GM19035 (cell line): Measurements from ENCODE around the gene EXOC3L4.

Experiments used
- ATAC-seq: cut with Tn5 transposase; IDR thresholded peaks from one replicate; pipeline ENCODE4 v1.9.1; 2021; ENCODE audit not compliant: unreplicated experiment

EXOC3L4 gene

GRCh38 chr14:103129301-103130016 lies 34.9 kb downstream of the EXOC3L4 start:
- no peak for ATAC-seq

DNA sequence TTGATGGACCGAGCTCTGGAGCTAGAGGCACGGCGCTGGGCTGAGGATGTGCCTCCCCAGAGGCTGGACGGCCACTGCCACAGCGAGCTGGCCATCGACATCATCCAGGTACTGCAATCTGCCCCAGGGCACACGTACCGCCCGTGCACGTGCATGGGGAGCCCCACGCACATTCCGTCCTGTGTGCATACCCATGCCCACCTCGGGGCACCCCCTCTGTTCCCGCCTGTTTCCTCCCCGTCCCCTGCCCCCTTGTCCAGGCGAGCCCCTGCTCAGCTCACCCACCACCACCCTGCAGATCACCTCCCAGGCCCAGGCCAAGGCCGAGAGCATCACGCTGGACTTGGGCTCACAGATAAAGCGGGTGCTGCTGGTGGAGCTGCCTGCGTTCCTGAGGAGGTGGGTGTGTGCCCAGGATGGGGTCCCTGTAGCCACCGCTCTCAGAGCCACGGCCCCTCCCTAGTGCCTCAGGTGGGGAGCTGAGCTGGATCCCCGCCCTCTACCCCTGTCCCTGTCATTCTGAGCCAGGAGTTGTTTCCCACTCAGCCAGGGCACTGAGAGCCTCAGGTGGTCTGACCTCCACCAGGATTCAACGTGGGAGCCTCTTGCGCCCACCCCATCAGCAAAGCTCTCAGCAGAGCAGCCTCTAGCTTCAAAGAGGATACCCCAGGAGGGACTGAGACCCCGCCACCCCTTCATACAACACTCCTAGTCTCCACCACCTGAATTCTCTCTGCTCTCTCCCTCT lies 35.7 kb downstream of the EXOC3L4 start:
- ATAC-seq: no peak

GRCh38 chr14:103130965-103131364 lies 36.4 kb downstream of the EXOC3L4 start:
- ATAC-seq: no peak

- no peak for ATAC-seq
Measured at GRCh38 chr14:103131580-103131979, 37.1 kb downstream of the EXOC3L4 start.

DNA sequence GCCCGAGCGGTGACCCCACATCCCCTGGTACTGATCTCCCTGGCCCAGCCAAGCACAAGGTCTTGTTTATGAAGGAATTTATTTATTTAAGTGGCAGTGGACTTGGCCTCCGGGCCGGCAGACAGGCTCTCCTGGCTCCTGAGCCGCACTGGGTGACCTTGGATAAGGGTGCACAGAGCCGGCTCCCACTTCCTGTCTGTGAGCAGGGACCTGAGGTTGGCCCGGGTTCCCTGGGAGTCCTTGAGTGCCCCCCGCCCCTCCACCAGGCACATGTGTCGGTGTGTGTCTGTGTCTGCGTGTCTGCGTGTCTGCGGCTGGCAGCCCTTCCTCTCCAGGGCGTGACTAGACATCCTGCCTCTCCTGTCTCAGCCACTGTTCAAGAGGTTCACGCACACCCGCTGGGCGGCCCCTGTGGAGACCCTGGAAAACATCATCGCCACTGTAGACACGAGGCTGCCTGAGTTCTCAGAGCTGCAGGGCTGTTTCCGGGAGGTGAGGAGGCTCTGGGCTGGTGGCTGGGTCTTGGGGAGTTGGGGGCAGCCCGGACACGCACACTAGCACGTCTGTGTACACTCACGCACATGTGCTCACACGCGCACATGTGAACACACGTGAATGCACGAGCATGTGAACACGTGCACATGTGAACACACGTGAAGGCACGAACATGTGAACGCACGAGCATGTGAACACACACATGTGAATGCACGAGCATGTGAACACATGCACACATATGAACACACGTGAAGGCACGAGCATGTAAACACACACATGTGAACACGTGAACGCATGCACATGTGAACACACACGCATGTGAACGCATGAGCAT lies 38.1 kb downstream of the EXOC3L4 start:
- ATAC-seq: no peak

DNA sequence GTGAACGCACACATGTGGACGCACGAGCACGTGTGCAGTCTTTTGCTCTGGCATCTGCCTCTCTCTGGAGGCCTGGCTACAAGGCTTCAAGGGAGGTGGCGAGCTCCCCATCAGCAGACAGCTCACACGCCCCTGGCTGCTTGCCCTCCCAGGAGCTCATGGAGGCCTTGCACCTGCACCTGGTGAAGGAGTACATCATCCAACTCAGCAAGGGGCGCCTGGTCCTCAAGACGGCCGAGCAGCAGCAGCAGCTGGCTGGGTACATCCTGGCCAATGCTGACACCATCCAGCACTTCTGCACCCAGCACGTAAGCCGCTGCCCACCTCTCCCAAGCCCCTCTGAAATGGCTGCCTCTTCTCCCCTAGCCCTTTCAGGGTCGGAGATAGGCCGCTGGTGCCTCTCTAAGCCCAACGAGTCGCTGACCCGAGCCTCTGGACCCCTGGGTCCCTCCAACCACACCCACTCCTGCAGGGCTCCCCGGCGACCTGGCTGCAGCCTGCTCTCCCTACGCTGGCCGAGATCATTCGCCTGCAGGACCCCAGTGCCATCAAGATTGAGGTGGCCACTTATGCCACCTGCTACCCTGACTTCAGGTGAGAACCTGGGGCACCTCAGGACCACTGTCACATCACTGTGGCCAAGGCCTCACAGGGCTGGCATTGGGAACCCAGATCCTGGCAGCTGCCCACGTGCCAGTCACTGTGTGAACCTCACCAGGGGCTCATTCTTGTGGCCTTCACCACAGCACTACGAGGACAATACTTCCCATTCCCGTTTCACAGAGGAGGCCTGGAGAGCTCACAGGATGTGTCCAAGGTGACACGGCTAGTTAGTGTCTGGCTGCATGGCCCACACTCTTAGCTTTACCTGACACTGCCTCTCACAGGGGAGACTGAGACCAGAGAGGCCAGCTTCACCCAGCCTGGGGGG lies 39.0 kb downstream of the EXOC3L4 start:
- no peak for ATAC-seq

- ATAC-seq: no peak
Measured at GRCh38 chr14:103134405-103134804, 39.9 kb downstream of the EXOC3L4 start.

- no peak for ATAC-seq
Measured at GRCh38 chr14:103134919-103135318, 40.4 kb downstream of the EXOC3L4 start.

DNA sequence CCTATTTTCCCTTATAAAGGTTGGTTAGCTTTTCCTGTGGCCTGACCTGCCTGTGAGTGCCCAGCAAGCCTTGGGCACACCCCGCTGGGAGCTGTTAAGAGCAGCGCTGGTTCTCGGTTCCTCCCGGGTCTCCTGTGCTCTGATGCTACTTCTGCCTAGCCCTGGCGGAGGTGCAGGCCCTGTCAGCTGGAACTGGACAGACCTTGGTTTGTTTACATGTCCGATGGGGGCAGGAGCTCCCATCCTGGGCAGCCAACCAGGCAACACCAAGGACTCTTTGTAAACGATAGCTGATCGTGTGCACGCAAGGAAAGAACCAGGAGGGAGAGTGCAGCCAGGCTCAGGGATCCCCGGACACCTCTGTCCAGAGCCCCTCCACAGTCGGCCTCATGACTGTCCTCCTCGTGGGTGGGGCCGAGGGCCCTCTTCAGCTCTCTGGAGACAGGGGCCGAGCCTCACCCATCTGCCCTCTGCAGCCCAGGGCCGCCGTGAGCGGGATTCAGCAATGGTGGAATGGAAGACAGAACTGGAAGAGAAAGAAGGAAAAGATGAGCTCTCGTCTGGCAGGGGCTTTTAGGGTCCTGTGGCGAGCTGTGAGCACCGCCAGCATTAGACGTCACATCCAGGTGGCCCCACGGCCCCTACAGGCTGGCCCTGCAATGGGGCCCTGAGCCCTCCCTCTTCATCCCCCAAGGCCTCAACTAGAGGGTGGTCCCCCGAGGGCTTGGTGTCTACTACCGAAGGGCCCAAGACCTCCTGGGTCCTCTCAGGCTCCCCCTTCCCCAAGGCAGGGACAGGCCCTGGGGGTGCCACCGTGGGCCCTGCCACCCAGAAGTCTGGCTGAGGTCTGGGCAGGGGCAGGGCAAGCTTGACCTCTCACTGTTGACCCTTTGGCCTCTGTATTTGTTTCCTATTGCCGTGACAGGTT lies 41.1 kb downstream of the EXOC3L4 start:
- no peak for ATAC-seq

GRCh38 chr14:103136388-103137271 lies 42.1 kb downstream of the EXOC3L4 start:
- no peak for ATAC-seq

DNA sequence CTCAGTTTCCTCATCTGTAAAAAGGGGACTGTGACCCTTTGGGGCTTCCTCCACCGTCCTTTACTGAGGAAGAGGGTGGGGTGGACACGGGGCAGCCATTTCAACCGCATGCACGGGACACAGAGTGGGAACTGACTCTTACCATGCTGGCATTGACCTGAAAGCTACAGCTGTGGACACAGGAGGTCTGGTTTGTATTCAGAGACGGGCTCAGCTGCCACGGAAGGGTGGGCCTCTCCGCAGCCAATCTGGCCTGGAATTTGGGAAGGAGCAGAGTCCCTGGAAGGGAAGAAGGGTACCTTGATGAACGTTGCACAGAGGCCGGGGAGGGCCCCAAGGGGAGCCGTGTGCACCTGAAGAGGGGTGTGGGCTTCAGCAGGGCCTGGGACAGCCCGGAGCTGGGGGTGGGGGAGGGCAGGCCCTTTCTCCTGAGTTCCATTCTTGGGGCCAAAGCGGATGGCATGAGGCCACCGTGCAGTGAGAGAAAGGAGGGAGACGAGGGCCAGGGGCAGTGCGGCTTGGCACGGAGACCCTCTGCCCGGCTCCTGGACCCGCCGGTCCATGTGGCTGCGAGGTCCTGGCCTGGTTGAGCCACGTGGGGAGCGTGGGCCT lies 43.3 kb downstream of the EXOC3L4 start:
- ATAC-seq: no peak

- no peak for ATAC-seq
Measured at GRCh38 chr14:103138301-103139131, 44.0 kb downstream of the EXOC3L4 start.

GRCh38 chr14:103139132-103140025 lies 44.9 kb downstream of the EXOC3L4 start:
- ATAC-seq: no peak

DNA sequence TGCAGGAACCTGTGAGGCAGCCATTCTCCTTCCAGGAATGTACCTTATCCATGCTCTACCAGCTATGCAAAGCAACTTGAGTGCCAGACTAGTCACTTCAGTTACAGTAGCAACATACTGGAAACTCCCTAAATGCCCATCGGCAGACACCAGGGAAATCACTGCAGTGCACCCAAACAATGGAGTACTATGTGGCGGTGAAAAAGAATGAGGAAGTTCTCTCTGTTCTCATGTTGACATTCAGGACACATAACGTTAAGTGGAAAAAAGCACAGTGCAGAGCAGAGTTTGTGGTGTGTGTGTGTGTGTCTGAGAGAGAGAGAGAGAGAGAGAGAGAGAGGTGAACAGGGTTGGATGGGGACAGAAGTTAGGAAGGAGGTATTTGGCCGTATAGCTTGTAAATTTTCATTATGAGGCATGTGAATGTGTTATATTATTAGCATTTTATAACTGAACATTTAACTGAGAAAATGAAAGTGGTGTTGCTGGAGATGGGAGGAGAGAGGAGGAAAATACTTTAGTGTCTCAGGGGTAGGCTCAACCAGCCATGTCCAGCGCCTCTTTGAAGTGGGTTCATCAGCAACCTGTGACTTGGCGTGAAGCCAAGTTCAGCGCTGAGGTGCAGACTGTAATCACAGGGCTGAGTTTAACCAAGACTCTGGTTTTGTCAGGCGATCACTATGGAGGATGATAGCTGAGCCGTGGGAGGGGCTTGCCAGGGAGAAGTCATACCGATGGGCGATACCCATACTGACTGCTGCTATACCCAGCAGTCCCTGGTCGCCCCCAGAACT lies 46.0 kb downstream of the EXOC3L4 start:
- ATAC-seq: no peak

GRCh38 chr14:103141117-103141796 lies 46.7 kb downstream of the EXOC3L4 start:
- ATAC-seq: no peak
